Activated naive CD4-positive, alpha-beta T cell treated with anti-CD3 and anti-CD28 coated beads, Interleukin-2, amount 10 ng/mL, durations not matched to agents 7 days and 5 days (primary cell): ENCODE results near the gene NCBP3.
A peak's percentile ranks its signal among the peaks of the same experiment; 100 is the strongest.

Source experiments
- CTCF ChIA-PET: fragments of 350-600 bp; sonication (Branson Sonifier 250); formaldehyde crosslinking; loops from one replicate; lab custom pipeline; 2021; ENCODE audit warnings: antibody characterized with exemption; lab: Charles Lee
- DNase-seq: peaks from one replicate; pipeline ENCODE4 v3.0.0-alpha.2; 2020
- H3K27ac Mint-ChIP-seq: one replicate; pipeline ENCODE4 v1.8.0; 2021; ENCODE audit warnings: mild to moderate bottlenecking, moderate library complexity, mixed read lengths
- H3K27me3 Mint-ChIP-seq: one replicate; pipeline ENCODE4 v1.8.0; 2021; ENCODE audit warnings: mild to moderate bottlenecking, mixed read lengths
- H3K36me3 Mint-ChIP-seq: one replicate; pipeline ENCODE4 v1.8.0; 2021; ENCODE audit warnings: mixed read lengths
- H3K4me1 Mint-ChIP-seq: one replicate; pipeline ENCODE4 v1.8.0; 2021; ENCODE audit warnings: mixed read lengths
- H3K4me3 Mint-ChIP-seq: one replicate; pipeline ENCODE4 v1.8.0; 2021; ENCODE audit warnings: mild to moderate bottlenecking, moderate library complexity, mixed read lengths
- H3K9me3 Mint-ChIP-seq: one replicate; pipeline ENCODE4 v1.8.0; 2021; ENCODE audit warnings: mixed read lengths

Gene NCBP3

DNA sequence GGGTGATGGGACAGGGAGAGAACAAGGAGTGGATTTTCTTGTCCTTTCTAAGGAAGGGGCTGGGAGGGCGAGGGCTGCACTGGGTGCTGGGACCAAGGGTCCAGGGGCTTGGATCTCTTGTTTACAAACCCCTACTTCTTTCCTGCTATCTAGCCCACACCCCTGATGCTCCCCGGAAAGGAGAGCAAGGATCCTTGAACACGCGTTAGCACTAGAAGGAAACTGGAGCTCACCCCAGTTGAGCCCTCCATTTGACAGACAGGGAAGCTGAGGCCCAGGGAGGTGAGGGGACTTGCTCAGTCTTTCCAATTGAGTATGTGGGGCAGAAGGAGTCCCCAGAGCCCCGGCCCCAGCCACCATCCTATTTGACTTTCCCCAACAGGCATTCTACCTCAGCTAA is 40.5 kb downstream of the NCBP3 start:
- CTCF ChIA-PET = interaction anchor here (0.6 to 3.2 kb wide), 3 partner anchors 11 to 68 kb away, joined by 4 to 14 read pairs (median 4); no protein-coding TSS in a partner anchor
- H3K4me3 Mint-ChIP-seq = no peak overlapping the region
- no peaks in the 10 kb centered on the region for H3K27me3 Mint-ChIP-seq
- no peaks in the 10 kb centered on the region for H3K9me3 Mint-ChIP-seq
- DNase-seq = no peak
- peaks cover 22% of the 10 kb centered on the region for H3K36me3 Mint-ChIP-seq
- H3K27ac Mint-ChIP-seq = no peak overlapping the region
- H3K4me1 Mint-ChIP-seq = peaks cover 2% of the 10 kb centered on the region

DNA sequence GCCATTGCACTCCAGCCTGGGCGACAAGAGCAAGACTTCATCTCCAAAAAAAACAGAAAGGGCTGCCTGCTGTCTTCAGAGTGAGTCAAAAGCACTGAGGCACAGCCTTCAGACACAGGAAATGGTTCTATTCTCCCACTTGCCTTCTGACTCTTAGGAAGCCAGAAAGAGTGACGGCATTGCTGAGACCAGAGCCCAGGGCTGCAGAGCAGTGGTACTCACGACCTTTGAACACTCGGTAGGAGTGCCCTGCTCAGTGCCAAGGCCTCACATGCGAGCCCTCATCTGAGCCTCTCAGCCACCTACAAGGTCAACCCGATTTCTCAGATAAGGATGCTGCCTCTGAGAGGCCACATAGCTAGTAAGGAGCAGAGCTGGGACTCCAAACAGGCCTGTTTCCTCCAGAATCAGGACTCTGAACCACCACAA is 41.5 kb downstream of the NCBP3 start:
- Mint-ChIP-seq H3K4me1 (peaks cover 2% of the 10 kb centered on the region), H3K9me3 (no peaks in the 10 kb centered on the region), H3K4me3 (no peak overlapping the region), H3K27ac (no peak overlapping the region), H3K27me3 (no peaks in the 10 kb centered on the region), H3K36me3 (peaks cover 18% of the 10 kb centered on the region)
- DNase-seq = no peak
- CTCF ChIA-PET = interaction anchor here (1.1 to 3.2 kb wide), 4 partner anchors 12 to 69 kb away, joined by 3 to 14 read pairs (median 7); no protein-coding TSS in a partner anchor

DNA sequence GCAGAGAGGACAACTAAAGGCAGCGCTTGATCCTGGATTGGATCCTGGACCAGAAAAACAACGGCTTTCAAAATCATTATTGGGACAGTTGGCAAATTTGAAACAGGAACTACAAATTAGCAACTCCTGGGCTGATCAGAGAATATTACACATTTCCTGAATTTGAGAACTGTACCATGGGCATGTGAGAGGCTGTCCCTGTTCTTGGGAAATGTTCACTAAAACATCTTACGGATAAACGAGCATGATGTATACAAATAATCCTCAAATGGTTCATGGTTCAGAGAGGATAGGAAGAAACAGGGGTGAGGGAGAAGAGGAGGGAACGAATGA is 42.8 kb downstream of the NCBP3 start:
- H3K4me3 Mint-ChIP-seq = no peak overlapping the region

DNA sequence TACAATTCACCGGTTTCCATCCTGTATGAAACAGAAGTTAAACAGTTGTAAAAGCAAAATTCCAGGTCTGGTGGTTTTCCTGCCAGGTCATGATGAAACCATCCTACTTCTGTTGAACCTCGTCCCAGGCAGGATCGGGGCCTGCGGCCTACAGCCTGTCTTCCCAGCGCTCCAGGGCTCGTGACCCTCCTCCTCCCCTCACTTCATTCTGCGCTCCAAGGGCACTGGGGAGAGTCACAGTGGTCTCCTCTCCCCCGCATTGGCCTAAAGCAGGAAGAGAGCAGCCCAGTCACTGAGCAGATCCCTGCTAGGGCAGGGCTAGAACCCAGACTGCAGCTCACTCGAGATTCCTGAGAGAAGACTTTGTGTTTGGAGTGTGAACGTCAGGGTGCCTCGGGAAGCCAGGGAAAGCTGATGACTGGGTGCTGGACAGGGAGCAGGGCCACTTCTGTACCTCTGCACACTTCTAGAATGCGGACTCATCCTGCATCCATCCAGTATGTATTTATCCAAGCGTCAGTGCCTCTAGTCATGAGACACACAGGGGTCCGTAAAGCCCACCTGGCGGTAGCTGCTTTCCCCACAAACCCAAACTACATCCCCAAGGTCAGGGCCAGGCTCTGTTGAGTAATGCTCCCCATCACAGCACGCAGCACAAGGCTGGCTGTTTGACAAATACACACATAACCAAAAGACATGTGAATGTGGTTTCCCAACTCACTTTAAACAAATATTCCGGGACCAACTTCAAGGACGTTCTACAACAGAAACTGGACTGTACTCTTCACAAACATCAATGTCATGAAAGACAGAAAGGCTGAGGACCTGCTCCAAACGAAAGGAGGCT is 43.4 kb downstream of the NCBP3 start:
- peak; percentile 8 for DNase-seq
- CTCF ChIA-PET = no interaction called here

More for the DNA sequence above, 42.8 kb downstream of the NCBP3 start:
- no peaks in the 10 kb centered on the region for H3K27me3 Mint-ChIP-seq
- H3K36me3 Mint-ChIP-seq = peaks cover 15% of the 10 kb centered on the region
- DNase-seq = no peak
- no peak overlapping the region for H3K27ac Mint-ChIP-seq
- H3K4me1 Mint-ChIP-seq = peaks cover 2% of the 10 kb centered on the region
- no peaks in the 10 kb centered on the region for H3K9me3 Mint-ChIP-seq
- CTCF ChIA-PET = interaction anchor here (1.7 to 3.2 kb wide), 2 partner anchors 24 to 66 kb away, joined by 10 to 14 read pairs; no protein-coding TSS in a partner anchor

DNA sequence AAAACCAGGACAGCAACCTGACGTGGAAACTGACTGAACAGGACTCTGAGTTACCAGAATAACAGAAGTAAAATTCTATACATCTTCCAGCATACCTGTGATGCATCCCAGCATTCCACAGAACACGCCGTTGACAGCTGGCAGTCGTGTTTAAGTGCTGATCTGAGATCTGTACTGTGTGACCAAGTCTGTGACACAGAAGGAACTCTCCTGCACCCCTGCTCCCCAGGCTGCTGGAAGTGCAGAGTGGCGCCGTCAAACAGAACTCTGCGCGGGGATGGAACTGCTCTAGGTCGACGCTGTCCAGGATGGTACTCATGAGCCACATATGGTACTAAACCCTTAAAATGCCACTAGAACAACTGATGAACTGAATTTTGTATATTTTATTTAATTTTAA is 44.3 kb downstream of the NCBP3 start:
- no peak for DNase-seq
- peaks cover 6% of the 10 kb centered on the region for H3K36me3 Mint-ChIP-seq
- CTCF ChIA-PET = no interaction called here
- H3K27ac Mint-ChIP-seq = no peak overlapping the region
- no peak overlapping the region for H3K4me3 Mint-ChIP-seq
- peaks cover 4% of the 10 kb centered on the region for H3K4me1 Mint-ChIP-seq
- H3K27me3 Mint-ChIP-seq = peaks cover 4% of the 10 kb centered on the region
- H3K9me3 Mint-ChIP-seq = no peaks in the 10 kb centered on the region

More for the DNA sequence above, 43.4 kb downstream of the NCBP3 start:
- Mint-ChIP-seq H3K27me3 (peaks cover 4% of the 10 kb centered on the region), H3K4me3 (no peak overlapping the region), H3K36me3 (peaks cover 13% of the 10 kb centered on the region), H3K4me1 (peaks cover 2% of the 10 kb centered on the region), H3K27ac (no peak overlapping the region), H3K9me3 (no peaks in the 10 kb centered on the region)

DNA sequence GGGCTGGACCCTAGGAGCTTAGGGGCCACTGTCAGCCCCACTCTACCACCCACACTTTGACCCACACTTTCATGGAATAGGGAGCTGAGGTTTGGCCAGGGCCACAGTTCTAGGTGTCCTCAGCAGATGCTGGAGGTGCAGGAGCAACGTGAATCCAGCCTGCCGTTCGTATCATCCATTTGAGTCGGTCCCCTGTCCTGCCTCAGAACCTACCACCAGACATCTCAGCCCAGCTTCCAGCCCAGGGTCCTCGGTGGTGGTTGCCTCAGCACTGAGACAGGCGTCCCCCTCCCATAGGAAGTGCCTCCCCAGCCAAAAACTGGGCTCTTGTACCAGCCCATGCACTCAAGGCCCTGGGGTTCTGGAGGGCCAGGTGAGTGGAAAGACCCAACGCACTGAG is 44.7 kb downstream of the NCBP3 start:
- CTCF ChIA-PET = no interaction called here
- Mint-ChIP-seq H3K27ac (no peak overlapping the region), H3K27me3 (peaks cover 4% of the 10 kb centered on the region)

DNA sequence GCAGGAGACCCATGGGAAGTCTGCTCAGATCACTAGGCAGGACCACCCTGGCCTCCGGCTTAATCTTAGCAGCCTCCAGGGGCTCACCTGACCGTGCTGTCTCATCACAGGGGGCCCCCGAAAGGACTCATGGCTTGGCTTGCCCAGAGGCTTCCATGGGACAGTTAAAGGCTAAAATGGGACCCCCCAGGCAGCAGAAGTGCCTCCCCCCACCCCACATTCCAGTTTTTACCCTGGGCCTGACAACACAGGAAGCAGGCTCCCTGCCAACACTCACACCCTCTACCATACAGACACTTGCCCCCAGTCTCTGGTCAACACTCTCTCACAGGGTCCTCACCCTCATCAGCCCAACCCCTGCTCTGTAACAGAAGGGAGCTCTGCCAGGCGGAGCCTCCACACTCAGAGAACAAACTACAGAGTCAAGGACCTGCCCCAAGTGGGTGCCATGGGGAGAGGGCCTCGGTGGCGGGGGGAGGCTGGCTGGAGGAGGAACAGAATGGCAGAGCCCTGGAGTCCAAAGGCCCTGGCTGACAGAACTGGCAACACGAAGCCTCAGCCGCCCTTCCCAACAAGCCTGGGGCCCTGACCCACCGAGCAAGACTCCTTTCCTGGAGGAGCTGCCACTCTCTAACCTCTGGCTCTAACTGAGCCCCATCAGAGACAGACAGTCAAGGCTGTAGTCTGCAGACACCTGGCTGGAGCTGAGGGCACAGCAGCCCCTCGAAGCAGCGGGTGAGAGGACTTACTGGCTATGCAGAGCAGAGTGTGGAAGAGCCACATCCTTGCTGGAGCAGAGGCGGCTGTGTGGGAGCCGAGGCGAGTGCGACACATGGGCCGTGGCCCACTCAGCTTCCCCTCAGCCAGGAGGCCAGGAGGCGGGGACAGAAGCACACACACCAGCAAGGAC is 45.4 kb downstream of the NCBP3 start, which contains the start of gene ITGAE:
TSS of gene ITGAE (minus strand) at position 827 of the 910 bp plus-strand sequence. CDS start at position 783, 44 bp downstream.
- Mint-ChIP-seq H3K9me3 (no peaks in the 10 kb centered on the region), H3K4me3 (no peak within 1 kb of the TSS), H3K27me3 (peaks cover 4% of the 10 kb centered on the region), H3K4me1 (peaks cover 16% of the 10 kb centered on the region), H3K36me3 (peaks cover 2% of the 10 kb centered on the region), H3K27ac (no peak within 1 kb of the TSS)
- DNase-seq = peak; percentile 20
- CTCF ChIA-PET = no interaction called here

More for the DNA sequence above, 44.7 kb downstream of the NCBP3 start:
- H3K4me3 Mint-ChIP-seq = no peak overlapping the region
- peaks cover 4% of the 10 kb centered on the region for H3K36me3 Mint-ChIP-seq
- peak; percentile 5 for DNase-seq
- peaks cover 9% of the 10 kb centered on the region for H3K4me1 Mint-ChIP-seq
- H3K9me3 Mint-ChIP-seq = no peaks in the 10 kb centered on the region

DNA sequence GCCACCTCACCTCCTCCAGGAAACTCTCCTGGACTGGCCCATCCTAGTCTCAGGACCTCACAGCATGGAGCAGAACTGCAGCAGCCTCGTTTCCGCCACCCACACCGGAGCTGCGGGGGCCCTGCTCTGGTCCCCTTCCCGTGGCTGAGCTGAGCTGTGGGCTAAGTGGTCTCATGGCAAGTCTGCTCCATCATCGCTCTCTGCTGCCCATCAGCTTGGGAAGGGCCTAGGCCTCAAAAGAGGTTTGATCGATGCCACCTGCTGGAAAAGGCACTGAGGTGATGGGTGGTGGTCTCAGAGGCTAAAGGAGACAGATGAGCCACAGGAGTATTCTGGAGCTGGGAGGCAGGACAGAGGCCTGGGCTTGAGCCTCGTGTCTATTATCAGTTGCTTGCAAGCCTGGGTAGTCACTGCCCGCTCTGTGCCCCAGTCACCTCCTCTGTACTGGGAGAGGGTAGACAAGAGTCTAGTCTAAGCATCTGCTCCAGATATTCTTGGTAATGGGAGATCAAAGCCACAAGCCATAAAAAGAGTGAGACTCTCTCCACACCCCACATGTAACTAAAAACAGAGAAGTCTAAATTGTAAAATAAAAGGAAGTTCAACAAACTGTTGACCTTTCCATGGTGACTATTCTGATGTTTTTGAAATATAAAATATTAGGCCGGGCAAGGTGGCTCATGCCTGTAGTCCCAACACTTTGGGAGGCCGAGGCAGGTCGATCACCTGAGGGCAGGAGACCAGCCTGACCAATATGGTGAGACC is 46.7 kb downstream of the NCBP3 start:
- DNase-seq = peak; percentile 13
- CTCF ChIA-PET = no interaction called here
- H3K27me3 Mint-ChIP-seq = peaks cover 4% of the 10 kb centered on the region
- no peak overlapping the region for H3K4me3 Mint-ChIP-seq
- H3K36me3 Mint-ChIP-seq = no peaks in the 10 kb centered on the region
- H3K27ac Mint-ChIP-seq = no peak overlapping the region
- peaks cover 25% of the 10 kb centered on the region for H3K4me1 Mint-ChIP-seq
- H3K9me3 Mint-ChIP-seq = no peaks in the 10 kb centered on the region

DNA sequence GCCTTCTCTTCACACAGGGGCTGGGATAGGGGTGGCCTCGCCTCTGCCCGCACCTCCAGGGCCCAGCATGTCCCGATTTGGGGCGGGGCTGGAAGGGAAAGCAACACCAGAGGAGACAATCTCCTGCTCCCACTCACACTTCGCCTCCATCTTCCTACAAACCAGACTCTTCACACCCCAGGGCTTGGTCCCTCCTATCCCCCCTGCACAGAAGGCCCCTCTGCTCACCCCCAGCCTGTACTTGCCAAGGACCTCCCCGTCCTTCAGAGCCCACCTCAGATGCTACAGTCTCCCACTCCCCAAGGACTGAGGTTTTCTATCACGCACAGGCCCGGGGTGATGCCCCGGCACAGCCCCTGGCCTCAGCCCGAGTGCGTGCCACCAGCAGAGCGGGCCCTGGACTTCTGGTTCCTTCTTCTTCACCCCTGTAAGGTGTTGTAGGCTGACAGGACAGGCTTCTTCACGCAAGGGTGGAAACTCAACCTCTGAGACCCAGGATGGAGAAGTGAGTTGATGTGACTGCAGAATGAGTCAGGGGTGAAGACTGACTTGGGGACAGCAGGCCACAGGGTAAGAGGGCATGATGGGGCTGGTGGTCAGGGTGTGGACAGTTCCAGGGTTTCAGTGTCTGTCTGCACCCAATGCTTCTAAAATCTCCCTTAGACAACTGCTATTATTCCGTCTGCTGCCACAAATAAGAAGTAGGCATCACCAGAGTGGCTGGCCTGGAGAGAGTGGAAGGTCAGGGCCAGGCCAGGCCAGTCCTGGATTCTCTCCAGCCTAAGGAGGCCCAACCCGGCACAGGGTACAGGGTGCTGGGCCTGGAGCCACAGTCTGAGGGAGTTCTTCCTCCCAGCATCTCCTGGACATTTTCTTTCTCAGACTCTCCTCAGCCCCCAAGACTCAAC is 47.5 kb downstream of the NCBP3 start:
- CTCF ChIA-PET = interaction anchor here (3.5 kb wide), 1 partner anchor 60 kb away, joined by 23 read pairs; no protein-coding TSS in a partner anchor
- H3K27me3 Mint-ChIP-seq = peaks cover 4% of the 10 kb centered on the region
- DNase-seq = peak; percentile 14
- H3K4me1 Mint-ChIP-seq = peaks cover 23% of the 10 kb centered on the region
- H3K4me3 Mint-ChIP-seq = no peak overlapping the region
- H3K36me3 Mint-ChIP-seq = no peaks in the 10 kb centered on the region
- H3K9me3 Mint-ChIP-seq = no peaks in the 10 kb centered on the region
- H3K27ac Mint-ChIP-seq = no peak overlapping the region

DNA sequence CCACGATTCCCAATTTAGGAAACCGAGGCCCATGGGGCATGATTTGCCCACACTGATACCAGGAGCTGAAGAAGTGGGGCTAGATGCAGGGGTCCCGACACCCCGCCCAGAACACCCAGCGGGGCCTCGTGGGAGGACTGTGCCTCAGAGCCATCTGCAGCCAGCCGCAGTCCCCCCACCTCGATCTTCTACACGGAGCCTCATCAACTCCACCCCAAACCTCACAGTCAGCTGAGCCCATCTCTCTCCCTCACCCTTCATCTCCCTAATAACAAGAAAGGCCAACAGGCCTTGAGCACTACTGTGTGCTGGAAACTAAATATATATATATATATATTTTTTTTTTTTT is 49.2 kb downstream of the NCBP3 start:
- Mint-ChIP-seq H3K27ac (no peak overlapping the region), H3K36me3 (no peaks in the 10 kb centered on the region), H3K4me3 (no peak overlapping the region), H3K27me3 (peaks cover 4% of the 10 kb centered on the region), H3K4me1 (peaks cover 23% of the 10 kb centered on the region), H3K9me3 (no peaks in the 10 kb centered on the region)
- DNase-seq = no peak
- CTCF ChIA-PET = interaction anchor here (3.5 kb wide), 1 partner anchor 58 kb away, joined by 23 read pairs; no protein-coding TSS in a partner anchor

DNA sequence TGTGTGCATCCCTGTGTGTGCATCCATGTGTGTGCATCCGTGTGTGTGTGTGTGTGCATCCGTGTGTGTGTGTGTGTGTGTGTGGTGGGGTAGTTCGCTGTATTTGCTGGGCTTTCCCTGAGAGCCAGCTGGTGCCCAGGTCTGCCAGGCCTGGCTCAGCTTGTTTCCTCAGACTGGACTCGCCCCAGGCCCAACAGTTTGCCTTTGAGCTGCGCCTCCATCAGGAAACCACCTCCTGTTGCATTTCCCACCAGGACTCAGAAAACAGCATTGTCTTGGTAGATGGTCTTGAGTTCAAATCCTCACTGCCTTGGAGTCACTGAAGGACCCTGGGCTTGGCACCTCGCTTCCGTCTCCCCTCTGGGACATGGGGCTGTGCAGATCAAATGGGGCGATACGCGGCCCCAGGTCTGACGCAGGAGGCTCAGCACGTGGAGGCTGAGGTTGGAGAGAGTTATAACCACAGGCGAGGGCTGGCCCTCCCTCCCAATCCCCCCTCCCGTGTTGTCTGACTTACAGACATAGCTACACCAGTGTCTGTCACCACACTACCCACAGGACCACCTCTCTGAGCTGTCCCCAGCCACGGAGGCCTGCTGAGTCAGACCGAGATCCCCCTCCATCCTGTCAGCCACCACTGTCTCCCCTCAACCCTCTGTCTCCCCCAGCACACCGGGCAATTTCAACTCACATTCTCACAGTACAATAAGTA is 49.8 kb downstream of the NCBP3 start:
- H3K27ac Mint-ChIP-seq = no peak overlapping the region
- H3K4me3 Mint-ChIP-seq = no peak overlapping the region
- H3K4me1 Mint-ChIP-seq = peaks cover 29% of the 10 kb centered on the region
- DNase-seq = peak; percentile 69
- H3K27me3 Mint-ChIP-seq = peaks cover 4% of the 10 kb centered on the region
- no peaks in the 10 kb centered on the region for H3K36me3 Mint-ChIP-seq
- CTCF ChIA-PET = interaction anchor here (0.5 to 3.5 kb wide), 3 partner anchors 31 to 58 kb away, joined by 3 to 23 read pairs (median 4); no protein-coding TSS in a partner anchor
- H3K9me3 Mint-ChIP-seq = no peaks in the 10 kb centered on the region

DNA sequence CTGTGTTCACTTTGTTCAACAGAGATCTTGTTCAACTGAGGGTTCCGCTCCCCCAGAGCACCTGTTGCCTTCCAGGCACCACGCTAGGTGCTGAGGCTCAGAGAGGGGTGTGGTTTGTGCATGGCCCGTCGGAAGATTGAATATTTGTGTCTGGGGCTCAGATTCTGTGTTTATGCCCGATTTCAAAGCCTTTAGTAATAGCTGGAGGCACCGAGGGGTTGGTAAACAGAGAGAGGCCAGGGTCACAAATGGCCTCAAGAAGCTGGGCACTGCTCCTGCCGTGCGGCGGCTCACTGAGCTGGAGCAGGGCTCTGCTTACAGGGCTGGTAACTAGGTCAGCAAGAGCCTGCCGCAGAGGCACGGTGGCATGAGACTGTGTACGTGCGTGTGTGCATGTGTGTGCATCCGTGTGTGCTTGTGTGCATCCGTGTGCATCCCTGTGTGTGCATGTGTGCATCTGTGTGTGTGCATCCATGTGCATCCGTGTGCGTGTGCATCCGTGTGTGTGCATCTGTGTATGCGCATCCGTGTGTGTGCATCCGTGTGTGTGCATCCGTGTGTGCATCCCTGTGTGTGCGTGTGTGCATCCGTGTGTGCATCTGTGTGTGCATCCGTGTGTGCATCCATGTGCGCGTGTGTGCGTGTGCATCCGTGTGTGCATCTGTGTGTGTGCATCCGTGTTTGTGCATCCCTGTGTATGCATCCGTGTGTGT is 50.5 kb downstream of the NCBP3 start:
- Mint-ChIP-seq H3K4me3 (no peak overlapping the region), H3K4me1 (peaks cover 31% of the 10 kb centered on the region), H3K36me3 (no peaks in the 10 kb centered on the region), H3K9me3 (no peaks in the 10 kb centered on the region), H3K27ac (no peak overlapping the region), H3K27me3 (peaks cover 4% of the 10 kb centered on the region)
- DNase-seq = peak; percentile 19
- CTCF ChIA-PET = interaction anchor here (0.5 to 3.5 kb wide), 3 partner anchors 32 to 57 kb away, joined by 3 to 23 read pairs (median 4); no protein-coding TSS in a partner anchor
